Karpas-422 (cell line): ENCODE measurements around the gene STOX1. TPM values are rescaled to one million over a fixed set of nuclear protein-coding genes. Genes with fewer than 3 reads are reported as not detected.
A peak's percentile ranks its signal among the peaks of the same experiment; 100 is the strongest.

Experiments used
- DNase-seq: peaks from one replicate; pipeline ENCODE4 v3.0.0-alpha.2; 2015
- H2AFZ ChIP-seq: fragments of 200-600 bp; sonication (generic); 2 replicates; pipeline ENCODE4 v1.6.1; 2014; ENCODE audit warnings: antibody characterized with exemption, low read length, mixed read lengths
- H3K27ac ChIP-seq: fragments of 200-600 bp; sonication (generic); 2 replicates; pipeline ENCODE4 v1.5.1; 2014; ENCODE audit warnings: mild to moderate bottlenecking, low read length, moderate library complexity
- H3K27me3 ChIP-seq: fragments of 200-600 bp; sonication (generic); 2 replicates; pipeline ENCODE4 v1.6.1; 2014; ENCODE audit warnings: low read length, mixed read lengths
- H3K36me3 ChIP-seq: fragments of 200-600 bp; sonication (generic); 2 replicates; pipeline ENCODE4 v1.6.1; 2014; ENCODE audit warnings: low read length, mixed read lengths; ENCODE audit not compliant: insufficient read depth
- H3K4me1 ChIP-seq: fragments of 200-600 bp; sonication (generic); 2 replicates; pipeline ENCODE4 v1.6.1; 2014; ENCODE audit warnings: mild to moderate bottlenecking, low read length, mixed read lengths
- H3K4me2 ChIP-seq: fragments of 200-600 bp; sonication (generic); 2 replicates; pipeline ENCODE4 v1.6.1; 2014; ENCODE audit warnings: low read length, low read depth, mild to moderate bottlenecking; ENCODE audit not compliant: poor library complexity, severe bottlenecking
- H3K4me3 ChIP-seq: fragments of 200-600 bp; sonication (generic); 2 replicates; pipeline ENCODE4 v1.5.1; 2014; ENCODE audit warnings: mild to moderate bottlenecking, antibody characterized with exemption, low read length, mixed read lengths
- H3K79me2 ChIP-seq: fragments of 200-600 bp; sonication (generic); 2 replicates; pipeline ENCODE4 v1.6.1; 2014; ENCODE audit warnings: mild to moderate bottlenecking, low read length, mixed read lengths
- H3K9ac ChIP-seq: fragments of 200-600 bp; sonication (generic); 2 replicates; pipeline ENCODE4 v1.6.0; 2014; ENCODE audit warnings: low read length
- H3K9me2 ChIP-seq: fragments of 200-600 bp; sonication (generic), shearing (Covaris generic); replicated peaks from 2 replicates; pipeline ENCODE4 v1.6.0; 2014; ENCODE audit warnings: mild to moderate bottlenecking, low read length, moderate library complexity; ENCODE audit not compliant: insufficient read depth
- H3K9me3 ChIP-seq: fragments of 300-700, 200-600 bp; sonication (generic); 2 replicates; pipeline ENCODE4 v1.6.1; 2014; ENCODE audit warnings: low read length, mixed read lengths
- H4K20me1 ChIP-seq: fragments of 200-600 bp; sonication (generic); 2 replicates; pipeline ENCODE4 v1.6.1; 2014; ENCODE audit warnings: mild to moderate bottlenecking, antibody characterized with exemption, low read length, low read depth; ENCODE audit not compliant: insufficient read depth
- total RNA-seq: library from RNA; depleted of rRNA; stranded (reverse); fragments of >200 nt; shearing (Covaris generic); gene quantifications from 2 replicates; pipeline ENCODE4 v1.2.3, GENCODE V29; 2014; ENCODE audit warnings: low replicate concordance

STOX1 gene
- total RNA-seq, 1 experiment from 2014 or later = 19.8 TPM

DNA sequence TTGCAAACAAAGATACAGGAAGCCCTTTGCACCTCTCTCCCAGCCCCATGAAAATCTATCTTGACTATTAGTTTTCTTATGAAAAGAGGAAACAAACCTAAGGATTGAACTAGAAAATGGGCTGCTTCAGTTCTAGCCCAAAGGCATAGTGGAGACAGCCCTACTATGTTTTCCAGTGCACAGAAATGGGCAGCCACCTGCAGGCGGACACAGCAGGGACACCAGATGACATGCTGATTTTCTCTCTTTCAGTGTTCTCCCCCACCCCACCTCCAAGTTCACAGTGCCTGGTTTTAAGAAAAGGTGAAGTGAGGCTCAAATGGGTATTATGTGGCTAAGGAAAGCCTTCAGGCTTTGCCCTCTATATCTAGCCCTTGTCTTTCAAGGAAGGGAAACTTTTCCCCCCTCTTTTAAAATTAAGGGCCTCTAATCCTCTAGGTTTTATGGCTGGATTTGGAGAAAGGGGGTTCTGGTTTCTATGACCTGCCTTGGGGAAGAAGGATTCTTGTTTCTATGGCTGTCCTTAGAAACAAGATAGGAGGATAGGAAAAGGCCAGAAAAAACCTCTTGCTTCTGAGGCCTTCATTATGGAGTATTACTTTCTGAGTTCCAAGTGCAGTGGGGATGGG, 50.3 kb downstream of the STOX1 start:
- Histone ChIP-seq H3K9me2 (no peaks in the 10 kb centered on the region), H3K9ac (no peak overlapping the region), H3K9me3 (no peaks in the 10 kb centered on the region), H3K27me3 (no peaks in the 10 kb centered on the region), H3K36me3 (no peaks in the 10 kb centered on the region), H3K4me2 (no peak overlapping the region), H3K27ac (no peak overlapping the region), H3K4me3 (no peak overlapping the region), H2AFZ (no peak overlapping the region), H3K79me2 (no peaks in the 10 kb centered on the region), H4K20me1 (no peaks in the 10 kb centered on the region), H3K4me1 (no peaks in the 10 kb centered on the region)
- DNase-seq = no peak

- no peaks in the 10 kb centered on the region for H3K27me3 ChIP-seq
- H3K36me3 ChIP-seq = no peaks in the 10 kb centered on the region
- H3K9ac ChIP-seq = no peak overlapping the region
- H3K4me1 ChIP-seq = no peaks in the 10 kb centered on the region
- H2AFZ ChIP-seq = no peak overlapping the region
- H3K79me2 ChIP-seq = no peaks in the 10 kb centered on the region
- no peak overlapping the region for H3K4me2 ChIP-seq
- no peaks in the 10 kb centered on the region for H3K9me2 ChIP-seq
- H3K4me3 ChIP-seq = no peak overlapping the region
- DNase-seq = no peak
- no peaks in the 10 kb centered on the region for H3K9me3 ChIP-seq
- no peaks in the 10 kb centered on the region for H4K20me1 ChIP-seq
- H3K27ac ChIP-seq = no peak overlapping the region
Observed at GRCh38 chr10:68878496-68878895, 51.2 kb downstream of the STOX1 start.

DNA sequence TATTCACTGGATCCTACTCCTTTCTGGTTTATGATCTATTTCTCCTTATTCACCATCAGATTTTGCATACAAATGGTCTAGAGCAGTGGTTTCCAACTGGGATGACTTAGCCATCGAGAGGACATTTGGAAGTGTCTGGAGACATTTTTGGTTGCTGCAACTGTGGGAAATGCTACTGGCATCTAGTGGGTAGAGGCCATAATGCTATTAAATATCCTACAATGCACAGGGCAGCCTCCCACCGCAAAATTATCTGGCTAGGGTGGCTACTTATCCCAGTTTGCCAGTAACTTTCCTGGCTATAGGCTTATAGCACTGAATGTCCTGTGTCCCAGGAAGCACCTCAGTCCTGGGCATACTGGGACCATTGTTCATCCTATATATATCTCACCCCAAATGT, 52.3 kb downstream of the STOX1 start:
- Histone ChIP-seq H3K9me2 (no peaks in the 10 kb centered on the region), H3K27ac (no peak overlapping the region), H3K27me3 (no peaks in the 10 kb centered on the region), H3K36me3 (no peaks in the 10 kb centered on the region), H3K79me2 (no peaks in the 10 kb centered on the region), H3K9me3 (no peaks in the 10 kb centered on the region), H3K4me1 (no peaks in the 10 kb centered on the region), H3K4me3 (no peak overlapping the region), H3K9ac (no peak overlapping the region), H4K20me1 (no peaks in the 10 kb centered on the region), H2AFZ (no peak overlapping the region), H3K4me2 (no peak overlapping the region)
- DNase-seq = no peak

GRCh38 chr10:68880181-68880580, 52.9 kb downstream of the STOX1 start:
- Histone ChIP-seq H3K79me2 (no peaks in the 10 kb centered on the region), H2AFZ (no peak overlapping the region), H3K27ac (no peak overlapping the region), H3K4me3 (no peak overlapping the region), H3K4me2 (no peak overlapping the region), H3K9me2 (no peaks in the 10 kb centered on the region), H3K4me1 (no peaks in the 10 kb centered on the region), H3K36me3 (no peaks in the 10 kb centered on the region), H3K9me3 (no peaks in the 10 kb centered on the region), H3K9ac (no peak overlapping the region), H3K27me3 (no peaks in the 10 kb centered on the region), H4K20me1 (no peaks in the 10 kb centered on the region)
- DNase-seq = no peak

DNA sequence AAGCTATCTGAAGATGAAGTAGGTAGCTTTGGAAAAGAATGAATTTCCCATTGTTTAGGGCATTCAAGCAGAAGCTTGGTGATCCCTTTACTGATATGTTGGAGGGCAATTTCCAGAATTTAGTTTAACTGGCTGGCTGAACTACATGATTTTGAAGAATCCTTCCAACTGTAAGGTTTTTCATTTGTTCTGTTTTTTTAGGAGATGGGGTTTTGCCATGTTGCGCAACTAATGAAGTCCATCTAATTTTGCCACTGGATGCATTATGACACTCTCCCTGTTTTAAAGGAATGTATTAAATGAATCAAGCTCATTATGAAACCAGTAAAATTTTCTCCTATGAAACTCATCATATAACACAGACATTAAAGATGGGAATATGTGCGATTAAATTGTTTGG, 67.7 kb downstream of the STOX1 start:
- Histone ChIP-seq H3K4me2 (no peak overlapping the region), H3K9ac (no peak overlapping the region)

GRCh38 chr10:68897336-68897741, 70.0 kb downstream of the STOX1 start:
- no peak overlapping the region for H2AFZ ChIP-seq
- peaks cover 6% of the 10 kb centered on the region; the same call in 1 of the 2 replicates for H4K20me1 ChIP-seq
- H3K79me2 ChIP-seq = peaks cover 12% of the 10 kb centered on the region
- H3K9me3 ChIP-seq = no peaks in the 10 kb centered on the region
- no peaks in the 10 kb centered on the region for H3K9me2 ChIP-seq
- H3K36me3 ChIP-seq = no peaks in the 10 kb centered on the region
- DNase-seq = peak; percentile 67
- H3K27me3 ChIP-seq = no peaks in the 10 kb centered on the region
- peaks cover 11% of the 10 kb centered on the region for H3K4me1 ChIP-seq
- no peak overlapping the region for H3K4me3 ChIP-seq
- H3K27ac ChIP-seq = no peak overlapping the region
- no peak overlapping the region for H3K9ac ChIP-seq
- no peak overlapping the region for H3K4me2 ChIP-seq

More for the DNA sequence above, 67.7 kb downstream of the STOX1 start:
- no peak for DNase-seq
- no peaks in the 10 kb centered on the region for H3K9me3 ChIP-seq
- H3K27me3 ChIP-seq = no peaks in the 10 kb centered on the region
- H3K9me2 ChIP-seq = no peaks in the 10 kb centered on the region
- no peak overlapping the region for H2AFZ ChIP-seq
- H4K20me1 ChIP-seq = no peaks in the 10 kb centered on the region
- H3K36me3 ChIP-seq = no peaks in the 10 kb centered on the region
- H3K79me2 ChIP-seq = no peaks in the 10 kb centered on the region
- H3K4me1 ChIP-seq = no peaks in the 10 kb centered on the region
- no peak overlapping the region for H3K4me3 ChIP-seq
- H3K27ac ChIP-seq = no peak overlapping the region

DNA sequence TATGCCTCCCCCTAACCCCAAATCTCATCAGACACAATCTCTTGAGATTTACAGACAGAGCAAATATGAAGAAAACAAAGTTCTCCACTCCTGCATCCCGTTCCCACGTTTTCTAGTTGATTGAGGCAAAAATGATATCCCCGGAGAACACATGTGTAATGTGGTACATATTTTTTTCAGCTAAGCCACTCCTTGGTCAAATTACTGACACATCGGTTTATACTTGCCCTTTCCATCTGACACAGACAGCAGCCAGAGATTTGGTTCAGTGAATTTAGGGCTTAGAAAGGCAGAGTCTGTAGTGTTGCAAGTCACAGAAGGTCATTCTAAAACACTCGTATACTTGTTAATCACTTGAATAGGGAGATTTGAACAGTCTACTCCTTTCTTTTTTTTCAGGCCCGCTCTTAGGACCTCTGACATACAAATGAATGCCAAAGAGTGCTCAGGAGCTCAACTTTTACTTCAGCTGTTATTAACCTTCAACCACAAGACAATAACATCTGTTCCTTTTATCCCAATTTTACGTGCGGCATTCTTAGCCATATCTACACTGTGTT, 71.9 kb downstream of the STOX1 start:
- Histone ChIP-seq H3K4me1 (peaks cover 18% of the 10 kb centered on the region), H3K9me3 (no peaks in the 10 kb centered on the region), H3K9ac (no peak overlapping the region), H3K27me3 (no peaks in the 10 kb centered on the region), H3K27ac (no peak overlapping the region), H3K36me3 (peaks cover 7% of the 10 kb centered on the region; the same call in 1 of the 2 replicates), H3K79me2 (peaks cover 31% of the 10 kb centered on the region), H4K20me1 (peaks cover 6% of the 10 kb centered on the region; the same call in 1 of the 2 replicates), H3K4me2 (no peak overlapping the region), H2AFZ (no peak overlapping the region), H3K4me3 (no peak overlapping the region), H3K9me2 (no peaks in the 10 kb centered on the region)
- DNase-seq = no peak

GRCh38 chr10:68900427-68901104, 73.2 kb downstream of the STOX1 start:
- Histone ChIP-seq H3K27me3 (no peaks in the 10 kb centered on the region), H3K4me3 (peak overlapping the region; percentile 99), H3K9ac (peak overlapping the region; percentile 64), H3K9me2 (no peaks in the 10 kb centered on the region), H3K4me1 (peaks cover 18% of the 10 kb centered on the region), H3K27ac (peak overlapping the region; percentile 46; the same call in 1 of the 2 replicates), H3K79me2 (peaks cover 44% of the 10 kb centered on the region), H3K9me3 (no peaks in the 10 kb centered on the region), H3K36me3 (peaks cover 7% of the 10 kb centered on the region; the same call in 1 of the 2 replicates), H2AFZ (peak overlapping the region; percentile 91), H4K20me1 (peaks cover 6% of the 10 kb centered on the region; the same call in 1 of the 2 replicates), H3K4me2 (peak overlapping the region; percentile 95)
- no peak for DNase-seq
